ENCODE data around the gene RPS6KA2.

Gene RPS6KA2

GRCh38 chr6:166511316-166511715 is 115.7 kb downstream of the RPS6KA2 start:
- no peak overlapping the region for H3K9ac ChIP-seq (ENCODE audit: low read length)
- H3K4me3 ChIP-seq (ENCODE audit: low read length): no peak overlapping the region
- H3K4me1 ChIP-seq (ENCODE audit: control insufficient read depth, insufficient read depth, low read length): no peaks in the 10 kb centered on the region
- no peaks in the 10 kb centered on the region for H3K27me3 ChIP-seq (ENCODE audit: control insufficient read depth, insufficient read depth, low read length)
- no peaks in the 10 kb centered on the region for H3K36me3 ChIP-seq (ENCODE audit: control insufficient read depth, insufficient read depth, low read length)
- H3K9me3 ChIP-seq (ENCODE audit: control insufficient read depth, low read length): no peaks in the 10 kb centered on the region

- H3K27me3 ChIP-seq (ENCODE audit: control insufficient read depth, insufficient read depth, low read length): no peaks in the 10 kb centered on the region
- H3K4me3 ChIP-seq (ENCODE audit: low read length): no peak overlapping the region
- no peaks in the 10 kb centered on the region for H3K36me3 ChIP-seq (ENCODE audit: control insufficient read depth, insufficient read depth, low read length)
Observed at GRCh38 chr6:166509193-166509592, 117.9 kb downstream of the RPS6KA2 start.

GRCh38 chr6:166508726-166509125 is 118.3 kb downstream of the RPS6KA2 start:
- Histone ChIP-seq H3K36me3 (ENCODE audit: control insufficient read depth, insufficient read depth, low read length) (no peaks in the 10 kb centered on the region), H3K27me3 (ENCODE audit: control insufficient read depth, insufficient read depth, low read length) (no peaks in the 10 kb centered on the region), H3K9me3 (ENCODE audit: control insufficient read depth, low read length) (no peaks in the 10 kb centered on the region), H3K4me1 (ENCODE audit: control insufficient read depth, insufficient read depth, low read length) (no peaks in the 10 kb centered on the region), H3K9ac (ENCODE audit: low read length) (no peak overlapping the region), H3K4me3 (ENCODE audit: low read length) (no peak overlapping the region)

More at GRCh38 chr6:166509193-166509592, 117.9 kb downstream of the RPS6KA2 start:
- Histone ChIP-seq H3K4me1 (ENCODE audit: control insufficient read depth, insufficient read depth, low read length) (no peaks in the 10 kb centered on the region), H3K9me3 (ENCODE audit: control insufficient read depth, low read length) (no peaks in the 10 kb centered on the region), H3K9ac (ENCODE audit: low read length) (no peak overlapping the region)

GRCh38 chr6:166507809-166508564 is 119.1 kb downstream of the RPS6KA2 start:
- Histone ChIP-seq H3K9ac (ENCODE audit: low read length) (no peak overlapping the region), H3K36me3 (ENCODE audit: control insufficient read depth, insufficient read depth, low read length) (no peaks in the 10 kb centered on the region), H3K4me3 (ENCODE audit: low read length) (no peak overlapping the region), H3K4me1 (ENCODE audit: control insufficient read depth, insufficient read depth, low read length) (no peaks in the 10 kb centered on the region), H3K9me3 (ENCODE audit: control insufficient read depth, low read length) (no peaks in the 10 kb centered on the region), H3K27me3 (ENCODE audit: control insufficient read depth, insufficient read depth, low read length) (no peaks in the 10 kb centered on the region)

- no peaks in the 10 kb centered on the region for H3K27me3 ChIP-seq (ENCODE audit: control insufficient read depth, insufficient read depth, low read length)
- H3K9ac ChIP-seq (ENCODE audit: low read length): no peak overlapping the region
- H3K9me3 ChIP-seq (ENCODE audit: control insufficient read depth, low read length): no peaks in the 10 kb centered on the region
- no peaks in the 10 kb centered on the region for H3K36me3 ChIP-seq (ENCODE audit: control insufficient read depth, insufficient read depth, low read length)
- no peaks in the 10 kb centered on the region for H3K4me1 ChIP-seq (ENCODE audit: control insufficient read depth, insufficient read depth, low read length)
- H3K4me3 ChIP-seq (ENCODE audit: low read length): no peak overlapping the region
Observed at GRCh38 chr6:166507380-166507779, 119.7 kb downstream of the RPS6KA2 start.

GRCh38 chr6:166505133-166505905 is 121.7 kb downstream of the RPS6KA2 start:
- H3K4me3 ChIP-seq (ENCODE audit: low read length): no peak overlapping the region
- H3K4me1 ChIP-seq (ENCODE audit: control insufficient read depth, insufficient read depth, low read length): no peaks in the 10 kb centered on the region
- no peaks in the 10 kb centered on the region for H3K36me3 ChIP-seq (ENCODE audit: control insufficient read depth, insufficient read depth, low read length)
- H3K9ac ChIP-seq (ENCODE audit: low read length): no peak overlapping the region
- H3K27me3 ChIP-seq (ENCODE audit: control insufficient read depth, insufficient read depth, low read length): no peaks in the 10 kb centered on the region
- H3K9me3 ChIP-seq (ENCODE audit: control insufficient read depth, low read length): no peaks in the 10 kb centered on the region

GRCh38 chr6:166504100-166504499 is 123.0 kb downstream of the RPS6KA2 start:
- no peaks in the 10 kb centered on the region for H3K36me3 ChIP-seq (ENCODE audit: control insufficient read depth, insufficient read depth, low read length)
- no peak overlapping the region for H3K4me3 ChIP-seq (ENCODE audit: low read length)
- no peaks in the 10 kb centered on the region for H3K27me3 ChIP-seq (ENCODE audit: control insufficient read depth, insufficient read depth, low read length)
- no peaks in the 10 kb centered on the region for H3K9me3 ChIP-seq (ENCODE audit: control insufficient read depth, low read length)
- H3K9ac ChIP-seq (ENCODE audit: low read length): no peak overlapping the region
- no peaks in the 10 kb centered on the region for H3K4me1 ChIP-seq (ENCODE audit: control insufficient read depth, insufficient read depth, low read length)

- Histone ChIP-seq H3K4me1 (ENCODE audit: control insufficient read depth, insufficient read depth, low read length) (no peaks in the 10 kb centered on the region), H3K36me3 (ENCODE audit: control insufficient read depth, insufficient read depth, low read length) (no peaks in the 10 kb centered on the region), H3K9me3 (ENCODE audit: control insufficient read depth, low read length) (no peaks in the 10 kb centered on the region), H3K9ac (ENCODE audit: low read length) (no peak overlapping the region), H3K4me3 (ENCODE audit: low read length) (no peak overlapping the region), H3K27me3 (ENCODE audit: control insufficient read depth, insufficient read depth, low read length) (no peaks in the 10 kb centered on the region)
Observed at GRCh38 chr6:166503167-166503744, 123.8 kb downstream of the RPS6KA2 start.

GRCh38 chr6:166502453-166502852 is 124.6 kb downstream of the RPS6KA2 start:
- Histone ChIP-seq H3K27me3 (ENCODE audit: control insufficient read depth, insufficient read depth, low read length) (no peaks in the 10 kb centered on the region), H3K9ac (ENCODE audit: low read length) (no peak overlapping the region), H3K4me3 (ENCODE audit: low read length) (no peak overlapping the region), H3K36me3 (ENCODE audit: control insufficient read depth, insufficient read depth, low read length) (no peaks in the 10 kb centered on the region), H3K9me3 (ENCODE audit: control insufficient read depth, low read length) (no peaks in the 10 kb centered on the region), H3K4me1 (ENCODE audit: control insufficient read depth, insufficient read depth, low read length) (no peaks in the 10 kb centered on the region)

- Histone ChIP-seq H3K36me3 (ENCODE audit: control insufficient read depth, insufficient read depth, low read length) (no peaks in the 10 kb centered on the region), H3K4me1 (ENCODE audit: control insufficient read depth, insufficient read depth, low read length) (no peaks in the 10 kb centered on the region), H3K27me3 (ENCODE audit: control insufficient read depth, insufficient read depth, low read length) (no peaks in the 10 kb centered on the region), H3K9me3 (ENCODE audit: control insufficient read depth, low read length) (no peaks in the 10 kb centered on the region), H3K9ac (ENCODE audit: low read length) (no peak overlapping the region), H3K4me3 (ENCODE audit: low read length) (no peak overlapping the region)
Observed at GRCh38 chr6:166501246-166501645, 125.8 kb downstream of the RPS6KA2 start.

GRCh38 chr6:166500246-166500645 is 126.8 kb downstream of the RPS6KA2 start:
- H3K4me3 ChIP-seq (ENCODE audit: low read length): no peak overlapping the region
- H3K27me3 ChIP-seq (ENCODE audit: control insufficient read depth, insufficient read depth, low read length): no peaks in the 10 kb centered on the region
- no peaks in the 10 kb centered on the region for H3K4me1 ChIP-seq (ENCODE audit: control insufficient read depth, insufficient read depth, low read length)
- no peaks in the 10 kb centered on the region for H3K9me3 ChIP-seq (ENCODE audit: control insufficient read depth, low read length)
- H3K36me3 ChIP-seq (ENCODE audit: control insufficient read depth, insufficient read depth, low read length): no peaks in the 10 kb centered on the region
- H3K9ac ChIP-seq (ENCODE audit: low read length): no peak overlapping the region
